ENCODE measurements around the gene TUBA4A.

TUBA4A gene

GRCh38 chr2:219229305-219230058 lies 24.2 kb downstream of the TUBA4A start, which contains the start of the genes ANKZF1 and ATG9A:
Gene ANKZF1, plus strand, starts transcription at chr2:219229806. Its CDS starts 452 bp downstream, at chr2:219230258.
Gene ATG9A, minus strand, starts transcription at chr2:219229636. Its CDS starts 1,612 bp downstream, at chr2:219228024.
- peak; percentile 93 for DNase-seq

- no peak for DNase-seq
Measured at GRCh38 chr2:219228911-219229304, 24.8 kb downstream of the TUBA4A start.

- DNase-seq = no peak
Measured at GRCh38 chr2:219228041-219228910, 25.4 kb downstream of the TUBA4A start.

GRCh38 chr2:219225350-219225749 lies 28.4 kb downstream of the TUBA4A start:
- DNase-seq = no peak

GRCh38 chr2:219223831-219224610 lies 29.7 kb downstream of the TUBA4A start:
- no peak for DNase-seq

DNA sequence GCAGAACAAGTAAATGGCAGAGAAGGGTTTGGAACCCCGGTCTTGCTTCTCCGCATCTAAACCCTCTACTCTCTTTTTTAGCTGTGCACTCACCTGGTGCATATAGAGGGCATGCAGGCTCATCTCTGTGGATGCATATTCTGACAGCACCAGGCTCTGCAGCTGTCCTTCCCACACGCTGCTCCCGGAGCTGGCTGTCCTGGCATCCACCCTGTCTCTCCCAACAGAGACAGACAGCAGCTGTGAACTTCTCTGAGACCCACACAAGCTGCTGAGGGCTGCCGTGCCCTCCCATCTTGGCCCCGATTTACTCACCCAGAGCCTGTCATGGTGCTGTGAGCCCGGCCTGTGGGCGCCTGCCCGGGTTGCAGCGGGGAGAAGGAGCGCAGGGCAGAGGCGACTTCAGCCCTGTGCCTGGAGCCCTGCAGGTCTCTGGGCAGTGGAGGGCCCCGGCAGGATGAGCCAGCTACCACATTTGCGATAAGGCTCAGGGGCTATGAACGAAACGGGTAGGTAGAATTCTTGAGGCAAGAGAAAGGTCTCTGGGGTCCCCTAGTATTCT lies 31.7 kb downstream of the TUBA4A start:
- DNase-seq = no peak

GRCh38 chr2:219220652-219221402 lies 32.9 kb downstream of the TUBA4A start:
- no peak for DNase-seq

GRCh38 chr2:219219784-219220532 lies 33.8 kb downstream of the TUBA4A start:
- DNase-seq = no peak

- peak; percentile 66 for DNase-seq
Measured at GRCh38 chr2:219218732-219219701, 34.7 kb downstream of the TUBA4A start, which contains the start of gene ABCB6. Gene ABCB6, minus strand, starts transcription at chr2:219218958. Its CDS starts 285 bp downstream, at chr2:219218673.

GRCh38 chr2:219218217-219218731 lies 35.4 kb downstream of the TUBA4A start:
- DNase-seq = no peak

- no peak for DNase-seq
Measured at GRCh38 chr2:219216535-219216915, 37.2 kb downstream of the TUBA4A start.

GRCh38 chr2:219215871-219216534 lies 37.7 kb downstream of the TUBA4A start:
- no peak for DNase-seq

DNA sequence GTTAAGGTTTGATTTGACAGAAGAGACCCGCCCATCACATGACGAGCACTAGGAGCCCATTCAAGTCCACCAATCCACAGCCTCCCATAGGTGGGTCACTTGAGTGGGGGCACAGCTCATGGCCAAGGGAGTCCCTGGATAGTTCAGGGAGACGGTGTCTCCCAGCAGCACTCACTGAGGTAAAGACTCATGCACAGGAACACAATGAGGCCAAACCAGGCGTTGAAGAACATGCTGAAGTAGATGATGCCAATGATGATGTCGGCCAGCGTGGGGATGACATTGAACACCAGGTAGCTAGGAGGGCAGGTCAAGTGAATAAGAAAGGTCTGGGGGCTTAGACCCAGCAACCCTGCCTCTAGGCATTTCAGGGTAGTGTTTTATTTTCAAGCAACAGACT lies 38.9 kb downstream of the TUBA4A start:
- no peak for DNase-seq

DNA sequence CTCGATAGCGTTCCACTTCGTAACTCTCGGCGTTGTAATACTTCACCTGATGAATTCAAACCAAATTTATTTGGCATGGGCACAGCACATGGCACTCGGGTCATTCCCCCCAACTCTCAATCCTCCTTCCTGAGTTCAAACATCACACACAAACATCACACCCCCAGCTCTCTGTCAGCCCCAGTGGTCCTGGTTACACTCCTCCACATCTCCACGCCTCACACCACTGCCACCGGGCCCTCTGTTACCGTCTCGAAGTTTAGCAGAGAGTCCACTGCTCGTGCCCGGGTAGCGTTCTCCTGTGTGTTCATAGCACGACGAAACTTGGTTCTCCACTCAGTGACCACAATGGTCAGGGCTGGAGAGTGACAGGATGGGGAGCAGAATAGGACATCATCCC lies 39.6 kb downstream of the TUBA4A start:
- no peak for DNase-seq

GRCh38 chr2:219213486-219214071 lies 40.1 kb downstream of the TUBA4A start:
- no peak for DNase-seq

DNA sequence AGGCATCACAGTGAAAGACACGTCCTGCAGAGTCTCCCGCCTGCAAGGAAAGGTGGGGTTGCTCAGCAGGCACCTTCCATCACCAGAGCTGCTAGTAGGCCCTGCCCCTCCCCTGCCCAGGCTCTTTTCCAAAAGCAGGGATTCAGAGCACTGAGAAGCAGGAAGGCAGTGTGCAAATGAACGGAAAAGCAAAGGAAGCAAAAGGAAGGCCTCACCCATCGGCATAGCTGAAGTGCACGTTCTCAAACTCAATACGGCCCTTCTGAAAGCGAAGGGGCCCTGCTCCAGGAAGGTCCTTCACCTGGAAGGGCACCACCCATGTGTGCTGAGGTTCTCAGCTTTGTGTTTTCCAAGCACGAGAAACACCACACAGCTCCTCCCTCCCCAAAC lies 40.7 kb downstream of the TUBA4A start:
- no peak for DNase-seq

DNA sequence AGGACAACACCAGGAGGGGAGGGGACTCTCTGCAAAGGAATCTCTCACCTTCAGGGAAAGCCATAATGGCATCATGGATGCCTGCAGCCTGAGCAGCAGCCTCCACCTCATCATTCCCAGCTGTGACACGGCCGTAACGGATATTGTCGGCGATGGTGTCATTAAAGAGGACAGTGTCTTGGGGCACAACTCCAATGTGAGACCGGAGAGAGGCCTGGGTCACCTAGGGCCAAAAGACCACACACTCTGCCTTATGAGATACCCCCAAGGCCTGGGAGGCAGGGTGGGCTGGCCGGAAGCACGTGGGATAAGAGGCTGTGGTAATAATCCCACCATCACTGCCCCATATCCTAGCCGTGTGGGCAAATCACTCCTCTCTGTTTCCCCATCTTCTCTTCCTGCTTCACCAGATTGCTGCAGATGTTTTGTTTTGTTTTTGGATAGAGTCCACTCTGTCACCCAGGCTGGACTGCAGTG lies 42.8 kb downstream of the TUBA4A start:
- no peak for DNase-seq

GRCh38 chr2:219210196-219210885 lies 43.4 kb downstream of the TUBA4A start:
- DNase-seq = no peak
